HepG2 (cell line): ENCODE measurements around the gene NKD1. TPM values are rescaled to one million over a fixed set of nuclear protein-coding genes. Genes with fewer than 3 reads are reported as not detected.
A peak's percentile ranks its signal among the peaks of the same experiment; 100 is the strongest.

Experiments
- AGO2 ChIP-seq: fragments of 200-400 bp; formaldehyde crosslinking; optimal IDR thresholded peaks from 2 replicates; pipeline ENCODE3; 2017; ENCODE audit warnings: mild to moderate bottlenecking, low read depth, low read length, moderate library complexity
- FOXK2 ChIP-seq: fragments of 450-650 bp; IDR thresholded peaks from 2 replicates; pipeline ENCODE4 v1.6.1; 2016
- GFI1 ChIP-seq: sonication (generic); formaldehyde crosslinking; IDR thresholded peaks from 2 replicates; pipeline ENCODE4 v1.5.0; 2020; ENCODE audit warnings: missing genetic modification reagents, mild to moderate bottlenecking, borderline replicate concordance
- JUND ChIP-seq: sonication (generic); formaldehyde crosslinking; IDR thresholded peaks from 2 replicates; pipeline ENCODE4 v1.8.0; 2022; ENCODE audit warnings: mild to moderate bottlenecking, missing genetic modification reagents
- KDM5A ChIP-seq: fragments of 200-600 bp; sonication (generic); IDR thresholded peaks from 2 replicates; pipeline ENCODE4 v1.7.0; 2018; ENCODE audit warnings: antibody characterized with exemption, mild to moderate bottlenecking, low read length, borderline replicate concordance
- MTA1 ChIP-seq: sonication (generic); formaldehyde crosslinking; IDR thresholded peaks from 2 replicates; pipeline ENCODE4 v1.4.0; 2020; ENCODE audit warnings: missing genetic modification reagents, mild to moderate bottlenecking, borderline replicate concordance
- MZF1 ChIP-seq: sonication (generic); formaldehyde crosslinking; IDR thresholded peaks from 2 replicates; pipeline ENCODE4 v1.8.1; 2023; ENCODE audit warnings: mild to moderate bottlenecking, missing genetic modification reagents, borderline replicate concordance
- NBN ChIP-seq: fragments of 450-650 bp; conservative IDR thresholded peaks from 2 replicates; pipeline ENCODE4 v1.6.1; 2017
- NFATC3 ChIP-seq: sonication (generic); formaldehyde crosslinking; IDR thresholded peaks from 2 replicates; pipeline ENCODE4 v1.5.1; 2020; ENCODE audit warnings: mild to moderate bottlenecking, missing genetic modification reagents
- NFE2L2 ChIP-seq: fragments of 150-350 bp; IDR thresholded peaks from 2 replicates; pipeline ENCODE4 v1.6.1; 2014; ENCODE audit warnings: low read length
- PAWR ChIP-seq: sonication (generic); formaldehyde crosslinking; IDR thresholded peaks from 2 replicates; pipeline ENCODE4 v1.4.0; 2020; ENCODE audit warnings: missing genetic modification reagents, mild to moderate bottlenecking, borderline replicate concordance
- POLR2A ChIP-seq, 2 experiments: IDR thresholded peaks; 2 replicates each; pipeline ENCODE4 v1.6.1; 2011; ENCODE audit warnings: low read depth in 2 of 2, low read length in 2 of 2, mild to moderate bottlenecking in 1 of 2, moderate library complexity in 1 of 2; ENCODE audit not compliant: insufficient read depth in 1 of 2
- RNF2 ChIP-seq: fragments of 450-650 bp; conservative IDR thresholded peaks from 2 replicates; pipeline ENCODE4 v1.6.1; 2016; ENCODE audit warnings: low read depth
- SRSF1 ChIP-seq: fragments of 200-400 bp; formaldehyde crosslinking; optimal IDR thresholded peaks from 2 replicates; pipeline ENCODE3; 2017; ENCODE audit warnings: mild to moderate bottlenecking, low read depth, low read length, moderate library complexity
- TBL1XR1 ChIP-seq: fragments of 150-350 bp; IDR thresholded peaks from 2 replicates; pipeline ENCODE4 v1.6.1; 2014; ENCODE audit warnings: borderline replicate concordance, low read length; ENCODE audit not compliant: partially characterized antibody
- ZNF446 ChIP-seq: sonication (generic); formaldehyde crosslinking; IDR thresholded peaks from 2 replicates; pipeline ENCODE4 v1.5.0; 2020; ENCODE audit warnings: mild to moderate bottlenecking, missing genetic modification reagents
- ZNF546 ChIP-seq: sonication (generic); formaldehyde crosslinking; conservative IDR thresholded peaks from 2 replicates; pipeline ENCODE4 v1.8.1; 2023; ENCODE audit warnings: mild to moderate bottlenecking, missing genetic modification reagents
- ZNF879 ChIP-seq: sonication (generic); formaldehyde crosslinking; IDR thresholded peaks from 2 replicates; pipeline ENCODE4 v1.8.1; 2023; ENCODE audit warnings: missing genetic modification reagents
- polyA plus RNA-seq, 8 experiments: library from polyadenylated mRNA; depleted of rRNA in 3 of 8; stranded (reverse) in 7 of 8; unstranded in 1 of 8; fragments of >200 nt; fragmentation: Illumina TruSeq in 4 of 8; extraction: Trizol in 4 of 8; gene quantifications; 2 replicates each; pipeline versions ENCODE4 v1.2.1 to v1.2.3, GENCODE V29; 2011 to 2016; ENCODE audit warnings: low read depth in 4 of 8, missing spikeins in 1 of 8, mixed read lengths in 1 of 8; ENCODE audit not compliant: insufficient read depth in 1 of 8
- total RNA-seq, 5 experiments: library from RNA; depleted of rRNA; stranded (reverse); fragments of >200 nt; fragmentation: Illumina TruSeq; extraction: Trizol; gene quantifications; 2 replicates each; pipeline ENCODE4 v1.2.3, GENCODE V29; 2016; ENCODE audit warnings: low read depth in 1 of 5
- TF ChIP-seq, protein P1 (sequence below): sonication (generic); formaldehyde crosslinking; IDR thresholded peaks from 2 replicates; pipeline ENCODE4 v1.4.0; 2020; ENCODE audit warnings: missing genetic modification reagents
- TF ChIP-seq, protein P2 (sequence below): sonication (generic); formaldehyde crosslinking; IDR thresholded peaks from 2 replicates; pipeline ENCODE4 v1.8.1; 2023; ENCODE audit warnings: mild to moderate bottlenecking, moderate library complexity, missing genetic modification reagents
- TF ChIP-seq, protein P3 (sequence below): sonication (generic); formaldehyde crosslinking; IDR thresholded peaks from 2 replicates; pipeline ENCODE4 v1.8.0; 2023; ENCODE audit warnings: mild to moderate bottlenecking, missing genetic modification reagents
- TF ChIP-seq, protein P4 (sequence below): IDR thresholded peaks from 2 replicates; pipeline ENCODE4 v1.6.1; 2016; ENCODE audit warnings: missing biosample characterization, missing genetic modification reagents, low read depth
- TF ChIP-seq, protein P5 (sequence below): sonication (generic); formaldehyde crosslinking; IDR thresholded peaks from 2 replicates; pipeline ENCODE4 v1.4.0; 2020; ENCODE audit warnings: missing genetic modification reagents
- TF ChIP-seq, protein P6 (sequence below): sonication (generic); formaldehyde crosslinking; IDR thresholded peaks from 2 replicates; pipeline ENCODE4 v1.5.0; 2020; ENCODE audit warnings: mild to moderate bottlenecking, missing genetic modification reagents, moderate library complexity

Gene NKD1
- total and polyA plus RNA-seq, 2 of the 13 experiments (the other 11 are each of a cell fraction or from before 2014, with no cell fraction given) = 70.4 to 121 TPM

DNA sequence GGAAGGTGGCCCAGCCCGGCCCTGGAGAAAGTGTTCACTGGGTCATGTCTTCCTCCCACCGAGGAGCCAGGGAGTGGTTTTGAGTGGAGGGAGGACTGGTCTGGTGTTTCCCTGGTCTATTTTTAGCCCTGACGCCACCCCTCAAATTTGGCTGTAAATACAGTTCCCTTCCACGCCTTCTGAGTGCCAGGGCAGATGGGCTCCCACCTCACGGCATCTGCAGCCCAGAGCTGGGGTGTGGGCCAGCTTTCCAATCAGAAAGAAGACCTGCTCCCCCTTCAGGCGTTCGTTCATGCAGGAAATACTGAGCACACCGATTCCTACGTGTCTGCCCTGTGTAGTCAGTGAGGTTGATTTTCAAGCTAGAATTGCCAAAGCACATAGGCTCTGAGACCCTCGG, 79.2 kb downstream of the NKD1 start (continued):
- TF ChIP-seq, protein P1, sequence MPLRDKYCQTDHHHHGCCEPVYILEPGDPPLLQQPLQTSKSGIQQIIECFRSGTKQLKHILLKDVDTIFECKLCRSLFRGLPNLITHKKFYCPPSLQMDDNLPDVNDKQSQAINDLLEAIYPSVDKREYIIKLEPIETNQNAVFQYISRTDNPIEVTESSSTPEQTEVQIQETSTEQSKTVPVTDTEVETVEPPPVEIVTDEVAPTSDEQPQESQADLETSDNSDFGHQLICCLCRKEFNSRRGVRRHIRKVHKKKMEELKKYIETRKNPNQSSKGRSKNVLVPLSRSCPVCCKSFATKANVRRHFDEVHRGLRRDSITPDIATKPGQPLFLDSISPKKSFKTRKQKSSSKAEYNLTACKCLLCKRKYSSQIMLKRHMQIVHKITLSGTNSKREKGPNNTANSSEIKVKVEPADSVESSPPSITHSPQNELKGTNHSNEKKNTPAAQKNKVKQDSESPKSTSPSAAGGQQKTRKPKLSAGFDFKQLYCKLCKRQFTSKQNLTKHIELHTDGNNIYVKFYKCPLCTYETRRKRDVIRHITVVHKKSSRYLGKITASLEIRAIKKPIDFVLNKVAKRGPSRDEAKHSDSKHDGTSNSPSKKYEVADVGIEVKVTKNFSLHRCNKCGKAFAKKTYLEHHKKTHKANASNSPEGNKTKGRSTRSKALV (CRISPR knock-in tag) = no peak
- no peak for TF ChIP-seq PAWR (CRISPR knock-in tag)
- TF ChIP-seq, protein P2, sequence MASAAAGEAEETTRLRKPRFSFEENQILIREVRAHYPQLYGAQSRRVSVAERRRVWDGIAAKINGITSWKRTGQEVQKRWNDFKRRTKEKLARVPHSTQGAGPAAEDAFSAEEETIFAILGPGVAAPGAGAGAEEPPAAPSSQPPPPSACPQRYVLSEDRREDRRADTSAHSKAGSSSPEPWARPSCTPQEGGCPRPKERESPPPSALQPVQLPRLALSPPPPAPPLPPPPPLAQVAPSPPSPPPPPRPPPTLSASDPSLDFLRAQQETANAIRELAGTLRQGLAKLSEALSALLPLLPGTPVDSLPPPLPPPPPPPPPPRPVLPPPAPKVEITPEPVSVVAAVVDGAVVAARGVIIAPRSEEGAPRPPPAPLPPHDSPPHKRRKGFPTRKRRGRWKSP = no peak
- TF ChIP-seq FOXK2 = no peak
- TF ChIP-seq AGO2 = peak; percentile 67
- TF ChIP-seq ZNF879 = no peak
- no peak for TF ChIP-seq GFI1 (CRISPR knock-in tag)
- TF ChIP-seq, protein P3, sequence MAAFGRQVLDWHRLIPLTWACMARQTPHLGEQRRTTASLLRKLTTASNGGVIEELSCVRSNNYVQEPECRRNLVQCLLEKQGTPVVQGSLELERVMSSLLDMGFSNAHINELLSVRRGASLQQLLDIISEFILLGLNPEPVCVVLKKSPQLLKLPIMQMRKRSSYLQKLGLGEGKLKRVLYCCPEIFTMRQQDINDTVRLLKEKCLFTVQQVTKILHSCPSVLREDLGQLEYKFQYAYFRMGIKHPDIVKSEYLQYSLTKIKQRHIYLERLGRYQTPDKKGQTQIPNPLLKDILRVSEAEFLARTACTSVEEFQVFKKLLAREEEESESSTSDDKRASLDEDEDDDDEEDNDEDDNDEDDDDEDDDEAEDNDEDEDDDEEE (CRISPR knock-in tag) = no peak
- no peak for TF ChIP-seq ZNF446
- TF ChIP-seq NFE2L2 = no peak
- peak in 1 of 2 experiments; percentile 37; a peak in 1 of 4 replicates for TF ChIP-seq POLR2A (IDR thresholded peaks at IDR 0.05; ENCODE audit: insufficient read depth in 1 of 2, low read depth in 2 of 2, low read length in 2 of 2)
- TF ChIP-seq, protein P4, sequence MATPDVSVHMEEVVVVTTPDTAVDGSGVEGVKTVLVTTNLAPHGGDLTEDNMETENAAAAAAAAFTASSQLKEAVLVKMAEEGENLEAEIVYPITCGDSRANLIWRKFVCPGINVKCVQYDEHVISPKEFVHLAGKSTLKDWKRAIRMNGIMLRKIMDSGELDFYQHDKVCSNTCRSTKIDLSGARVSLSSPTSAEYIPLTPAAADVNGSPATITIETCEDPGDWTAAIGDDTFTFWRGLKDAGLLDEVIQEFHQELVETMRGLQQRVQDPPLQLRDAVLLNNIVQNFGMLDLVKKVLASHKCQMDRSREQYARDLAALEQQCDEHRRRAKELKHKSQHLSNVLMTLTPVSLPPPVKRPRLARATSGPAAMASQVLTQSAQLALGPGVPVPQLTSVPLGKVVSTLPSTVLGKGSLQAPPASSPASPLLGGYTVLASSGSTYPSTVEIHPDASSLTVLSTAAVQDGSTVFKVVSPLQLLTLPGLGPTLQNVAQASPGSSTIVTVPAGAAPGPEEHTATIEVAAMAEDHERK = no peak
- TF ChIP-seq ZNF546 = no peak
- no peak for TF ChIP-seq MZF1 (CRISPR knock-in tag)
- no peak for TF ChIP-seq NFATC3 (CRISPR knock-in tag)
- no peak for TF ChIP-seq JUND (CRISPR knock-in tag)
- TF ChIP-seq KDM5A = no peak
- TF ChIP-seq, protein P5, sequence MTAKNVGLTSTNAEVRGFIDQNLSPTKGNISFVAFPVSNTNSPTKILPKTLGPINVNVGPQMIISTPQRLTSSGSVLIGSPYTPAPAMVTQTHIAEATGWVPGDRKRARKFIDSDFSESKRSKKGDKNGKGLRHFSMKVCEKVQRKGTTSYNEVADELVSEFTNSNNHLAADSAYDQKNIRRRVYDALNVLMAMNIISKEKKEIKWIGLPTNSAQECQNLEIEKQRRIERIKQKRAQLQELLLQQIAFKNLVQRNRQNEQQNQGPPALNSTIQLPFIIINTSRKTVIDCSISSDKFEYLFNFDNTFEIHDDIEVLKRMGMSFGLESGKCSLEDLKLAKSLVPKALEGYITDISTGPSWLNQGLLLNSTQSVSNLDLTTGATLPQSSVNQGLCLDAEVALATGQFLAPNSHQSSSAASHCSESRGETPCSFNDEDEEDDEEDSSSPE (CRISPR knock-in tag) = no peak
- TF ChIP-seq RNF2 = no peak
- TF ChIP-seq, protein P6, sequence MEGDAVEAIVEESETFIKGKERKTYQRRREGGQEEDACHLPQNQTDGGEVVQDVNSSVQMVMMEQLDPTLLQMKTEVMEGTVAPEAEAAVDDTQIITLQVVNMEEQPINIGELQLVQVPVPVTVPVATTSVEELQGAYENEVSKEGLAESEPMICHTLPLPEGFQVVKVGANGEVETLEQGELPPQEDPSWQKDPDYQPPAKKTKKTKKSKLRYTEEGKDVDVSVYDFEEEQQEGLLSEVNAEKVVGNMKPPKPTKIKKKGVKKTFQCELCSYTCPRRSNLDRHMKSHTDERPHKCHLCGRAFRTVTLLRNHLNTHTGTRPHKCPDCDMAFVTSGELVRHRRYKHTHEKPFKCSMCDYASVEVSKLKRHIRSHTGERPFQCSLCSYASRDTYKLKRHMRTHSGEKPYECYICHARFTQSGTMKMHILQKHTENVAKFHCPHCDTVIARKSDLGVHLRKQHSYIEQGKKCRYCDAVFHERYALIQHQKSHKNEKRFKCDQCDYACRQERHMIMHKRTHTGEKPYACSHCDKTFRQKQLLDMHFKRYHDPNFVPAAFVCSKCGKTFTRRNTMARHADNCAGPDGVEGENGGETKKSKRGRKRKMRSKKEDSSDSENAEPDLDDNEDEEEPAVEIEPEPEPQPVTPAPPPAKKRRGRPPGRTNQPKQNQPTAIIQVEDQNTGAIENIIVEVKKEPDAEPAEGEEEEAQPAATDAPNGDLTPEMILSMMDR = peak; percentile 21; the same call in 1 of the 2 replicates
- no peak for TF ChIP-seq TBL1XR1
- no peak for TF ChIP-seq MTA1 (CRISPR knock-in tag)
- no peak for TF ChIP-seq NBN
- TF ChIP-seq SRSF1 = no peak
